ENCODE measurements around the gene HERC3.

The HERC3 gene

DNA sequence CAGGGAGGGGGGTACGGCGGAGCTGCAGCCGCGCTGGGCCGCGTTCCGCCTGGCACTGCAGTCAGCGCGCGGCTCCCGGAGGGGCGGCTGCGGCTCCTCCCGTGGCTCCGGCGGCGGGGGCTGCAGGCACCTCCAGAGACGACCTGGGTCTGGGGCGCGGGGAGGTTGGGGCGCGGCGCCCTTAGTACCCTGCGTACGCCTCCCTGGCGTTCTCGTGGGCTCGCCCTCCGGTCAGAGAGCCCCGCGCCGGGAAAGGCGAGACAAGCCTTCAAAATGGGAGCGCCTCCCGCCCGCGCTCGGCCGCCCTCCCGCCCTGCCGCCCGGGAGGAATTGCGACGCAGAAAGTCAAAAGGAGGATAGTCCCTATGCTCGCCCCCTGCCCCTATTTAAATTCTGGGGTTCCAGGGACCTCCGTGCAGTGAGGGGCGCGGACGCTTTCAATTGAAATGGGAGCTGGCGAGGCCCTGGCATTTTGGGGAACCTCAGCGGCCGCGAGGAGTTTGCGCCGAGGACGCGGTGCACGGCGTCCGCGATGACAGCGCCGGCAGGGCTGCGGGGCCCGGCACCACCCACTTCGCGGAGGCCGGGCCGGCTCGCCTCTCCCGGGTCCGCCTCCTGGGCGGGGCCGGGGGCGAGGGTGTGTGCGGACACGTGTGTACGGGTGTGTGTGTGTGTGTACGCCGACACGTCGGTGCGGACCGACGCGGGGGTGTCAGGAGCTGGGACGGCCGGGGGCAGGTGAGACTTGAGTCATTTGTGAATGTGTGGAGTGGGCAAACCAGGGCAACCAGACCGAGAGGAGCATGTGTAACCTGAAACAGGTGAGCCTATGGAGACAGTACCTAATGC is 544 bp downstream of the HERC3 start:
- POLR2A ChIA-PET (ENCODE audit: low non-redundant PET): interaction anchor here (0.7 kb wide), 1 partner anchor 19 kb away, joined by 4 read pairs; no protein-coding TSS in a partner anchor
- TF ChIP-seq, protein P1, sequence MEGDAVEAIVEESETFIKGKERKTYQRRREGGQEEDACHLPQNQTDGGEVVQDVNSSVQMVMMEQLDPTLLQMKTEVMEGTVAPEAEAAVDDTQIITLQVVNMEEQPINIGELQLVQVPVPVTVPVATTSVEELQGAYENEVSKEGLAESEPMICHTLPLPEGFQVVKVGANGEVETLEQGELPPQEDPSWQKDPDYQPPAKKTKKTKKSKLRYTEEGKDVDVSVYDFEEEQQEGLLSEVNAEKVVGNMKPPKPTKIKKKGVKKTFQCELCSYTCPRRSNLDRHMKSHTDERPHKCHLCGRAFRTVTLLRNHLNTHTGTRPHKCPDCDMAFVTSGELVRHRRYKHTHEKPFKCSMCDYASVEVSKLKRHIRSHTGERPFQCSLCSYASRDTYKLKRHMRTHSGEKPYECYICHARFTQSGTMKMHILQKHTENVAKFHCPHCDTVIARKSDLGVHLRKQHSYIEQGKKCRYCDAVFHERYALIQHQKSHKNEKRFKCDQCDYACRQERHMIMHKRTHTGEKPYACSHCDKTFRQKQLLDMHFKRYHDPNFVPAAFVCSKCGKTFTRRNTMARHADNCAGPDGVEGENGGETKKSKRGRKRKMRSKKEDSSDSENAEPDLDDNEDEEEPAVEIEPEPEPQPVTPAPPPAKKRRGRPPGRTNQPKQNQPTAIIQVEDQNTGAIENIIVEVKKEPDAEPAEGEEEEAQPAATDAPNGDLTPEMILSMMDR (conservative IDR thresholded peaks at IDR 0.05; ENCODE audit: low read depth): no peak
- peak; percentile 86 for DNase-seq (ENCODE audit: low spot score)
- peak overlapping the region; percentile 89 for H3K27ac ChIP-seq
- CTCF ChIA-PET: interaction anchor here (0.6 to 1.8 kb wide), 6 partner anchors 19 to 80 kb away, joined by 3 to 4 read pairs (median 3); no protein-coding TSS in a partner anchor

DNA sequence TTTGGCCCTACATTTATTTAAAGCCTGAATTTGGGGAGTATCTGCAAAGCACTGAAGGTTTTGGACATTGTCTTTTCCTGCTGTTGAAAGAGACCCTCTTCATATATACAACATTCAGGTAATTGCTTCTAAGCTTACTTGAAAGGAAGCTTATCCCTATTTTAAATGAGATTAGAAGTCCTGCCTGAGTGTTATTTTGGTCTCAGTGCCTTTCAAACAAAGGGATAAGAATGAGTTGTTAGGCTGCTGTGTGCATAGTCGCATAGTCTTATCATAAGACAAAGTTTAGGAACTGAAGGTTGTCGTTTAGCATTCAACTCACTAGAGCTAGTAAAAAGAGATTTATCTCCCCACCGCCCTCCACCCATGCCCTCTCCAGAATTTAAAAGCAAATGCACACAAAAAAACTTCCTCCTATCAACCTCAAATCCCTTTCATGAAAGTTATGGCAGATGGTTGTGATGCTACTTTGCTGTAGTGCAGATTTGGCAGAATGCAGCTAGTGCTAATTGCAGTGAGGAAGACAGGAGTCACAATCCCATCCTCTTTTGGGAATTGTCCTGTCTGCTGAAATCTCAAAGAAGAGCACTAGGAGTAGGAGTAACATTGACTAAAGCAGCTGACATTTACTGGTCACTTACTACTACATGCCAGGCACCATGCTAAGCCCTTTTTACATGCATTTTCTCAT is 5.8 kb downstream of the HERC3 start:
- ChIA-PET CTCF (no interaction called here), POLR2A (ENCODE audit: low non-redundant PET) (no interaction called here)
- H3K27ac ChIP-seq: no peak overlapping the region
- DNase-seq (ENCODE audit: low spot score): no peak
- TF ChIP-seq, protein P1 (conservative IDR thresholded peaks at IDR 0.05; ENCODE audit: low read depth): no peak

DNA sequence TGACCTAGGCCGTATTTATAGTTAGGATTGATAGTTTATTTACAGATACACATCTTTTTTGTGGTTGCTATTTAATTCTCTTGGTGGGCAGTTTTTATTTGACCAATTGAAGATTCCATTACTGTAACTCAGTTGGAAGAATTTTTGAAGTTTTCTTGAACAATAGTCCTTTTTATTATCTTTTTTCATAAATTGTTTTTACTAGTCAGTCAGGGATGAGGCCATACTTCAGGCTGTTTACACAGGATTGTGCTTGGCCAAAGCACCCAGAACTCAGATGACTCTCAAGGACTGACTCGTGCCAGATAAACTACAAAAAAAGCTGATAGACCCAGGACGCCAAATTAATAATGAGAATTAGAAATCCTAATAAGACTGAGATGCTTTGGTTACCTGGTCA is 7.0 kb downstream of the HERC3 start:
- TF ChIP-seq, protein P1 (conservative IDR thresholded peaks at IDR 0.05; ENCODE audit: low read depth): no peak
- ChIA-PET POLR2A (ENCODE audit: low non-redundant PET) (interaction anchor here (0.7 kb wide), 1 partner anchor 13 kb away, joined by 3 read pairs; no protein-coding TSS in a partner anchor), CTCF (interaction anchor here (0.6 kb wide), 2 partner anchors 27 to 61 kb away, joined by 3 to 5 read pairs; no protein-coding TSS in a partner anchor)
- no peak for DNase-seq (ENCODE audit: low spot score)
- H3K27ac ChIP-seq: no peak overlapping the region

DNA sequence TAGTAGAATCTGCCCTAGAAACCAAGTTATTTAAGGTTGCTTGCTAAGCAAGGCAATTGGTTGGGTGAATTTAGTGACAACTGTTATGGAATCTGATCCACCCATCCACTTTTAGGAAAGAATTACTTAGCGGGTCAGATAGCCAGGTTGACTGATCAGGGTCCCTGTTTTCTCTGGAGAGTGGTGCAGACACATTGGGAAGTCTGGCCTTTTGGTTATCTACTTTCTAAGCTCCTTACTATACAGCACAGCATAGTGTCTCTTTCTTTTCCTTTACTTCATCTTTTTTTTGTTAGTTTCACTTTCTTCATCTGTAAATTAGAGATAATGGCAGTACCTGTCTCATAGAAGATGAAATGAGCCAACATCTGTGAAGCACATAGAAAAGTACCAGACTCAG is 7.4 kb downstream of the HERC3 start:
- H3K27ac ChIP-seq: no peak overlapping the region
- DNase-seq (ENCODE audit: low spot score): no peak
- POLR2A ChIA-PET (ENCODE audit: low non-redundant PET): no interaction called here
- TF ChIP-seq, protein P1 (conservative IDR thresholded peaks at IDR 0.05; ENCODE audit: low read depth): no peak
- CTCF ChIA-PET: interaction anchor here (0.6 to 0.7 kb wide), 3 partner anchors 22 to 388 kb away, joined by 3 to 5 read pairs (median 4); no protein-coding TSS in a partner anchor

DNA sequence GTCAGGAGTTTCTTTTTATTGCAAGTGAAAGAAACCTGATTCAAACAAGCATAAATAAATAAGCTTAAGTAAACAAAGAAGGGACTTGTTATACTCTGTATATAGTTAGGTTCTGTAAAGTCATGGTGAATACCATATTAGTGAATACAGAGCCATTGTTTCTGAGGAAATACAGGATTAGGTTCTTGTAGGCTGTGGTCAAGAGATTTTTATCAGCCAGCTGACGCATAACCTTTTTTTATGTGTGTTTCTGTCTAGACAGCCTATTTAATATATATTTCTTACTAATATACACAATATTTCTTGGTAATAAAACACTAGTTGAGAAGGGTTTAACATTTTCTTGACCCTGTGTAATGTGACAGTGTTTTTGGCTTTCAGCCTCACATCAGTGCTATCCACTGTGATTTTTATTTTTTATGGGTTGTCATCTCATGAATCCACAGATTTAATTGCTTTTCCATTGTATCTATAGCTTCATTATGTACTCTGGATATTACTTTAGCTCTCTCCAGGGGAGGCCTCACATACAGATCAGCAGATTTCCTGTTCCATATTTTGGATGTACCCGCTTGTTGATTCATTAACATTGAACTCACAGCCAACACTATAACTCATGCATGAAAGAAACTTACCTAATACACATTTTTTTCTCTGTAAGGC is 8.0 kb downstream of the HERC3 start:
- POLR2A ChIA-PET (ENCODE audit: low non-redundant PET): no interaction called here
- DNase-seq (ENCODE audit: low spot score): no peak
- TF ChIP-seq, protein P1 (conservative IDR thresholded peaks at IDR 0.05; ENCODE audit: low read depth): no peak
- CTCF ChIA-PET: interaction anchor here (0.6 to 0.7 kb wide), 3 partner anchors 22 to 389 kb away, joined by 3 to 4 read pairs (median 3); no protein-coding TSS in a partner anchor
- no peak overlapping the region for H3K27ac ChIP-seq

Data from RWPE1 (cell line).